NB4 (cell line): ENCODE measurements around the gene WDR81.

Source experiments
- DNase-seq: peaks from one replicate; pipeline ENCODE4 v3.0.0; 2010; ENCODE audit warnings: low read depth
- H3K4me3 ChIP-seq: one replicate; pipeline ENCODE4 v1.5.1; 2011; ENCODE audit warnings: mild to moderate bottlenecking, low read depth, low read length, moderate library complexity
- MYC ChIP-seq: IDR thresholded peaks from 2 replicates; pipeline ENCODE4 v1.6.1; 2011; ENCODE audit warnings: low read depth, low read length
- POLR2A ChIP-seq: IDR thresholded peaks from 2 replicates; pipeline ENCODE4 v1.6.1; 2011; ENCODE audit warnings: mild to moderate bottlenecking; ENCODE audit not compliant: insufficient read length; ENCODE audit errors: extremely low read depth
- TF ChIP-seq, protein P1 (sequence below): IDR thresholded peaks from 2 replicates; pipeline ENCODE4 v1.6.1; 2011; ENCODE audit warnings: low read depth, low read length
- TF ChIP-seq, protein P2 (sequence below): IDR thresholded peaks from one replicate; pipeline ENCODE4 v1.5.1; 2012; ENCODE audit warnings: low read depth, low read length

Gene WDR81

DNA sequence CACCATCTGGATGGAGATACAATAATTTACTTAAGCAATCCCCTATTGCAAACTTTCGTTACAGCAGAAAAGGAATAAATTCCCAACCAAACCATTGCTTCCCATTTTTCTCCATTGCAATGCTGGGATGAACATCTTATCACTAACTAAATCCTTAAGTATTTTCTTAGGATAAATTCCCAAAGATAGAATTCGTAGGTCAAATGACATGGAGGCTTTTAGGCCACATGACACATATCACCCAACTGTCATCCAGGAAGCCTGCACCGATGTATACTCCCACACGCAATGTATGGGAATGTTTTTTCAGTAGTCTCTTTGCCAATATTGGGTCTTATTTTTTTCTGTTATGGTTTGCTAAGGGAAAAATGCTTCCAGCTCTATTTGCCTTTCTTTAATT lies 12.7 kb upstream of the WDR81 start:
- no peak overlapping the region for H3K4me3 ChIP-seq
- DNase-seq = no peak
- TF ChIP-seq MYC = no peak
- TF ChIP-seq, protein P1, sequence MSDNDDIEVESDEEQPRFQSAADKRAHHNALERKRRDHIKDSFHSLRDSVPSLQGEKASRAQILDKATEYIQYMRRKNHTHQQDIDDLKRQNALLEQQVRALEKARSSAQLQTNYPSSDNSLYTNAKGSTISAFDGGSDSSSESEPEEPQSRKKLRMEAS = no peak
- no peak for TF ChIP-seq POLR2A
- TF ChIP-seq, protein P2, sequence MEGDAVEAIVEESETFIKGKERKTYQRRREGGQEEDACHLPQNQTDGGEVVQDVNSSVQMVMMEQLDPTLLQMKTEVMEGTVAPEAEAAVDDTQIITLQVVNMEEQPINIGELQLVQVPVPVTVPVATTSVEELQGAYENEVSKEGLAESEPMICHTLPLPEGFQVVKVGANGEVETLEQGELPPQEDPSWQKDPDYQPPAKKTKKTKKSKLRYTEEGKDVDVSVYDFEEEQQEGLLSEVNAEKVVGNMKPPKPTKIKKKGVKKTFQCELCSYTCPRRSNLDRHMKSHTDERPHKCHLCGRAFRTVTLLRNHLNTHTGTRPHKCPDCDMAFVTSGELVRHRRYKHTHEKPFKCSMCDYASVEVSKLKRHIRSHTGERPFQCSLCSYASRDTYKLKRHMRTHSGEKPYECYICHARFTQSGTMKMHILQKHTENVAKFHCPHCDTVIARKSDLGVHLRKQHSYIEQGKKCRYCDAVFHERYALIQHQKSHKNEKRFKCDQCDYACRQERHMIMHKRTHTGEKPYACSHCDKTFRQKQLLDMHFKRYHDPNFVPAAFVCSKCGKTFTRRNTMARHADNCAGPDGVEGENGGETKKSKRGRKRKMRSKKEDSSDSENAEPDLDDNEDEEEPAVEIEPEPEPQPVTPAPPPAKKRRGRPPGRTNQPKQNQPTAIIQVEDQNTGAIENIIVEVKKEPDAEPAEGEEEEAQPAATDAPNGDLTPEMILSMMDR = no peak

DNA sequence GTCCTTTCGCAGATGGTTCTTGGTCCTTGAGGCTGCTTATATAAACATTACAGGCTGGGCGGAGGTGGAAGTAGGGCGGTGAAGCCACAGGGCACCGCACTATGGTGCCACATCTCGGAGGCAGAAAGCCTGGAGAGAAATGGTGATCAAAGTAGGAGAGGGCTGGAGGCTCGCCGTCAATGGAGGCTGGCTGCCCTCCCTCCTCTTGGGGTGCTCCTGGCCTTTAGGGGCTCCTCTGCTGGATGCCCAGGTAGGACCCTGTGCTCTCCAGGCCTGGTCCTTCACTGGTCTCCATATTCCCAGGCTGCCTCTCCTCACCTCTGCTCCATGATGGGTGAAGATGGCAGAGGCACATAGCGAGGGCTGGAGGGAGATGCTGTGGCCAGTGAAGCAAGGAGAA lies 12.2 kb upstream of the WDR81 start:
- no peak for TF ChIP-seq POLR2A
- no peak for TF ChIP-seq MYC
- TF ChIP-seq, protein P1 = no peak
- TF ChIP-seq, protein P2 = no peak
- DNase-seq = no peak
- H3K4me3 ChIP-seq = no peak overlapping the region

DNA sequence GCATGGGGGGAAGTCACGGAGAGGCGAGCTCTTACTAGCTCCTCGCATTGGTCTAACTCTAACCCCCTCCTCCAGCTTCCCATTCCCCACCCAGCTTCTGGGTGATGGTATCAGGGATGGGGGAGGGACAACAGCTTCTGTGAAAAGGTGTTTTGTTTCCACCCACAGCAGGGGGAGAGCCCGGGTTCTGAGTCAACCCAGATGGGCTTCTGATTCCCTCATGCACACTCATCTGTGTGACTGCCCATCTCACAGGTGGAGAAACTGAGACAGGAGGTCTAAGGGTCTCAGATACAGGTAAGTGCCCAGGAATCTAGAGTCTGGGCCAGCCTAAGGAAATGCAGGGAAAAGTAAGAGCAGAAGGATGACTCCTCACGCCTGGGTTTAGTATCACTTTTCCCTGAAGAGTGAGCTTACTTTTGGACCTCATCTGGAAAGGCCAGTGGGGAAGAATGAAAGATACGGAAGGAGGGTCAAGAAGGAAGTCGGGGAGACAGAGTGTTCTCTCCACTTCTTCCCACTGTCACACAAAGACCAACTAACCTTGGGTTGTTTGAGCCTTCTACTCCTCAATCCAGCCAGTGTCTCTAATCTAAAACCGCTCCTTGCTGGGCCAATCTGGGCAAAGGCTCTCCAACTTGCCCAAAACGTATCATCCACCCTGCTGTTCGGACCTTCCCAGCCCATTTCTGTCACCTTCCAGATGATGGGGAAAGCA lies 11.2 kb upstream of the WDR81 start:
- H3K4me3 ChIP-seq = no peak overlapping the region
- TF ChIP-seq POLR2A = no peak
- no peak for TF ChIP-seq MYC
- TF ChIP-seq, protein P2 = no peak
- TF ChIP-seq, protein P1 = no peak
- no peak for DNase-seq

DNA sequence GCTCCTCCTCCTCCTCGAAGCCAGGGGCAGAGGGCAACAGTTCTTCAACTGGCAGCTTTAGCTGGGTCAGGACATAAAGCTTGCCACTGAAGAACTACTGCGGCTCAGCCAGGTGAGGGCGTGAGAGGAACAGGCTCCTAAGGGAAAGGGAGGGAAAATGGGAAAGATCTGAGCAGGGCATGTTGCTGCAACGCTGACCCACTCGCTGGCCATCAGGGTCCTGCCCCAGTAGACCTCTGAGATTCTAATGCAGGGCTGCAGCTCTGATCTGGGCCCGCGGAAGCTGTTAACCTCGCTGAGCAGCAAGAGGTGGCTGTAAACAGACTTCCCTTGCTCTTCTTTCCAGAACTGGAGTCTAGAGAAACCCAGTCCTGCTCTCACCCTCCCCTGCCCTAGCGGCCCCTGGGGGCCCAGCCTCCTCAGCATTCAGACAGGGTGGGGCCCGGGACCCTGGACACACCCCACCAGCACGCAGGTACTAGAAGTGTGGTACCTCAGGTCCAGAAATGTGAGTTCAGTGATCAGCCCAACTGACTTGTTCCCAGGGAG lies 10.6 kb upstream of the WDR81 start:
- DNase-seq = no peak
- H3K4me3 ChIP-seq = no peak overlapping the region
- TF ChIP-seq, protein P2 = peak; percentile 11
- TF ChIP-seq POLR2A = no peak

DNA sequence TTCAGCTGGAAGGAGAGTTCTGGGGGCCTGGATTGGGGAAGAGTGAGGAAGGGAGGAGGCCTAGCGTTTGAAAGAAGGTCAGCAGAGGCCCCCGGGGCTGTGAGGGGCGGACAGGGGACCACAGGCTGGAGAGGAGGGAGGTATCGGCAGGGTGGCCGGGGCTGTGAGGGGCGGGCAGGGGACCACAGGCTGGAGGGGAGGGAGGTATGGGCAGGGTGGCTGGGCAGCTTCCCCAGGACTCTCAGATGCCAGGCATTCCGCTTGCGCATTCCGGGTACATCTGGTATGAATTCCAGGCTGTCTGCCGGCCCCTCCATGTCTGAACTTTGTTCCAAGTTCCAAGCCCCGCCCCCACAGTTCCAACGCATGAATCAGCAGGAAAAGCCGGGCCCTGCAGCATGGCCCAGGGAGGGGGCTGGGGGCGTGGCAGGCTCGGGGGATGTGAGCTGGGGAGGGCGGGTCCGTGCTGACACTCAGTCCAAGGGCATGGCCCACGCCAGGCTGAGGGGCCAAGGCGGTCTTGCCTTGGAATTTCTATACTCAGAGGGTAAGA lies 10.0 kb upstream of the WDR81 start:
- TF ChIP-seq POLR2A (no peak), MYC (no peak)
- TF ChIP-seq, protein P2 = no peak
- TF ChIP-seq, protein P1 = no peak
- peak; percentile 54 for DNase-seq
- H3K4me3 ChIP-seq = no peak overlapping the region
